Right atrium auricular region (tissue), 2 donors: Measurements from ENCODE around the gene LOXL1. TPM values are rescaled to one million over a fixed set of nuclear protein-coding genes. Genes with fewer than 3 reads are reported as not detected.

Source experiments
- DNase-seq: peaks from one replicate; pipeline ENCODE4 v3.0.0-alpha.2; 2019; ENCODE audit warnings: low spot score
- H3K27ac ChIP-seq, 2 donors: fragments of 200-600 bp; sonication (generic); 1 replicate in 1 of 2; 2 replicates in 1 of 2; pipeline ENCODE4 v1.5.1; 2016 to 2019
- H3K27me3 ChIP-seq, 2 donors: fragments of 200-600 bp; sonication (generic); one replicate each; pipeline versions ENCODE4 v1.5.1 to v1.6.0; 2017 to 2019
- H3K36me3 ChIP-seq: fragments of 200-600 bp; sonication (generic); one replicate; pipeline ENCODE4 v1.5.1; 2016
- H3K4me1 ChIP-seq, 2 donors: fragments of 200-600 bp; sonication (generic); one replicate each; pipeline versions ENCODE4 v1.5.1 to v1.6.0; 2017 to 2019
- H3K4me3 ChIP-seq, 2 donors: fragments of 200-600 bp; sonication (generic); 1 replicate in 1 of 2; 2 replicates in 1 of 2; pipeline ENCODE4 v1.5.1; 2017 to 2019; ENCODE audit warnings: mild to moderate bottlenecking in 1 of 2, moderate library complexity in 1 of 2
- H3K9me3 ChIP-seq, 2 donors: fragments of 200-600 bp; sonication (generic); one replicate each; pipeline ENCODE4 v1.5.1; 2019
- CTCF ChIP-seq, 2 donors: fragments of 200-600 bp; sonication (generic); IDR thresholded peaks; one replicate each; pipeline ENCODE4 v1.5.1; 2019; ENCODE audit warnings: antibody characterized with exemption in 2 of 2
- total RNA-seq, 2 donors: library from RNA; depleted of rRNA; stranded (reverse); fragments of >200 nt; gene quantifications; one replicate each; pipeline ENCODE4 v1.1.0, GENCODE V29; 2016

The LOXL1 gene
- 10 to 100 TPM; 22.2 to 59.0 TPM for total RNA-seq

GRCh38 chr15:73926219-73927002, at the start of gene LOXL1:
Gene LOXL1, plus strand, starts transcription at chr15:73926462. Its CDS starts 322 bp downstream, at chr15:73926784.
- no peak for TF ChIP-seq CTCF (IDR thresholded peaks at IDR 0.05)
- Histone ChIP-seq H3K9me3 (no peaks in the 10 kb centered on the region), H3K27me3 (no peaks in the 10 kb centered on the region), H3K36me3 (no peaks in the 10 kb centered on the region), H3K4me1 (peaks cover 0 to 92% of the 10 kb centered on the region in 2 donors), H3K27ac (peak within 1 kb of the TSS; percentile 80 to 86), H3K4me3 (peak within 1 kb of the TSS; percentile 59 to 69)
- DNase-seq = peak; percentile 83

- Histone ChIP-seq H3K4me3 (no peak overlapping the region), H3K27ac (no peak overlapping the region), H3K36me3 (no peaks in the 10 kb centered on the region), H3K9me3 (no peaks in the 10 kb centered on the region), H3K27me3 (no peaks in the 10 kb centered on the region), H3K4me1 (no peaks in the 10 kb centered on the region)
- no peak for DNase-seq
- TF ChIP-seq CTCF (IDR thresholded peaks at IDR 0.05) = no peak
Measured at GRCh38 chr15:73879426-73879825, 46.8 kb upstream of the LOXL1 start.

GRCh38 chr15:73881579-73882320, 44.5 kb upstream of the LOXL1 start:
- Histone ChIP-seq H3K27ac (no peak overlapping the region), H3K36me3 (no peaks in the 10 kb centered on the region), H3K27me3 (no peaks in the 10 kb centered on the region), H3K4me1 (no peaks in the 10 kb centered on the region), H3K4me3 (no peak overlapping the region), H3K9me3 (no peaks in the 10 kb centered on the region)
- no peak for TF ChIP-seq CTCF (IDR thresholded peaks at IDR 0.05)
- DNase-seq = no peak

GRCh38 chr15:73882761-73883419, 43.4 kb upstream of the LOXL1 start:
- TF ChIP-seq CTCF (IDR thresholded peaks at IDR 0.05) = no peak

GRCh38 chr15:73884159-73884558, 42.1 kb upstream of the LOXL1 start:
- H3K27ac ChIP-seq = no peak overlapping the region
- H3K4me1 ChIP-seq = no peaks in the 10 kb centered on the region
- TF ChIP-seq CTCF (IDR thresholded peaks at IDR 0.05) = no peak
- H3K9me3 ChIP-seq = no peaks in the 10 kb centered on the region
- DNase-seq = no peak
- H3K36me3 ChIP-seq = no peaks in the 10 kb centered on the region
- no peaks in the 10 kb centered on the region for H3K27me3 ChIP-seq
- no peak overlapping the region for H3K4me3 ChIP-seq

More at GRCh38 chr15:73882761-73883419, 43.4 kb upstream of the LOXL1 start:
- H3K4me1 ChIP-seq = no peaks in the 10 kb centered on the region
- H3K4me3 ChIP-seq = no peak overlapping the region
- no peaks in the 10 kb centered on the region for H3K9me3 ChIP-seq
- no peaks in the 10 kb centered on the region for H3K27me3 ChIP-seq
- no peaks in the 10 kb centered on the region for H3K36me3 ChIP-seq
- no peak for DNase-seq
- no peak overlapping the region for H3K27ac ChIP-seq
